Measurements from ENCODE around the gene ZIC3. TPM values are rescaled to one million over a fixed set of nuclear protein-coding genes. Genes with fewer than 3 reads are reported as not detected.

Gene ZIC3
- total RNA-seq = not detected in 2 replicates

GRCh38 chrX:137565921-137566745, at the start of gene ZIC3:
Gene ZIC3 (plus strand): TSS chrX:137566127. CDS start chrX:137566692, 565 bp downstream.

